GM19240 (cell line): ENCODE measurements around the gene KIF16B.
"Not testable (repeated sequence)": the region's sequence is repeated elsewhere in the genome, so short reads cannot be mapped to it uniquely, and the experiment has no call there.

Source experiments
- DNase-seq: peaks from one replicate; pipeline ENCODE4 v3.0.0; 2011; ENCODE audit warnings: low spot score; ENCODE audit not compliant: insufficient read length

The KIF16B gene

GRCh38 chr20:16477632-16478031 lies 95.6 kb downstream of the KIF16B start:
- no peak for DNase-seq

DNA sequence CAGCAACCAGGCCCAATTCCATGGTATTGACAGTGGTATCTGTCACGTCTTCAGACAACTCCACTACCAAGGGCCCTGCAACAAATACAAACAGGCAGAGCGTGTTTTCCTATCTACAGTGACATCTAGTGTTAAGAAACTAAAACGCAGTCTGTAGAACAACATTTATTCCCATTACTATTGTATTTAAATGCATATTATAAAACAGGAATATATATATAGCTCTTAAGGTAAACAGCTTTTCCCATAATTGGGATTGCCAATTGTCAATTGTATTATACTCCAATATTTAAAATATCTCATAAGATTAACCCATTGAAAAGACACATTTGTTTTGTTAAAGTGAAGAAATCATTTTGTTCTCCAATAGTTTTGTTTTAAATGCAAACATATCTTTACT lies 97.2 kb downstream of the KIF16B start:
- no peak for DNase-seq

DNA sequence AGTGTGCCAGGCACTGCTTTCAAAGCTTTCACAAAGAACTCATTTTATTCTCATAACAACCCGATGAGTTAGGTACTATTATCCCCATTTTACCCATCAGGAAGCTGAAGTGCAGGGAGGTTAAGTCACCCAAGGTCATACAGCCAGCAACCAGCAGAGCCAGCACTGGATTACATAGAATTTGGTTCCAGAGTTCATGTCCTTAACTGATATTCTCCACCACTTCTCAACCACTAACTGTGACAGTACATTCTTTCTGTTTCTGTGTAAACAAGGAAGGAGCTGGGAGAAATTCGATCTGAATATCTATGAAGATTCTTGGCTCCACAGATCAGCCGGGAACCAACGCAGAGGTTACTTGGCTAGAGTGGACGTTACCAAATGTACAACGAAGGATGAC lies 98.0 kb downstream of the KIF16B start:
- no peak for DNase-seq

GRCh38 chr20:16474363-16474762 lies 98.9 kb downstream of the KIF16B start:
- DNase-seq, result no peak

DNA sequence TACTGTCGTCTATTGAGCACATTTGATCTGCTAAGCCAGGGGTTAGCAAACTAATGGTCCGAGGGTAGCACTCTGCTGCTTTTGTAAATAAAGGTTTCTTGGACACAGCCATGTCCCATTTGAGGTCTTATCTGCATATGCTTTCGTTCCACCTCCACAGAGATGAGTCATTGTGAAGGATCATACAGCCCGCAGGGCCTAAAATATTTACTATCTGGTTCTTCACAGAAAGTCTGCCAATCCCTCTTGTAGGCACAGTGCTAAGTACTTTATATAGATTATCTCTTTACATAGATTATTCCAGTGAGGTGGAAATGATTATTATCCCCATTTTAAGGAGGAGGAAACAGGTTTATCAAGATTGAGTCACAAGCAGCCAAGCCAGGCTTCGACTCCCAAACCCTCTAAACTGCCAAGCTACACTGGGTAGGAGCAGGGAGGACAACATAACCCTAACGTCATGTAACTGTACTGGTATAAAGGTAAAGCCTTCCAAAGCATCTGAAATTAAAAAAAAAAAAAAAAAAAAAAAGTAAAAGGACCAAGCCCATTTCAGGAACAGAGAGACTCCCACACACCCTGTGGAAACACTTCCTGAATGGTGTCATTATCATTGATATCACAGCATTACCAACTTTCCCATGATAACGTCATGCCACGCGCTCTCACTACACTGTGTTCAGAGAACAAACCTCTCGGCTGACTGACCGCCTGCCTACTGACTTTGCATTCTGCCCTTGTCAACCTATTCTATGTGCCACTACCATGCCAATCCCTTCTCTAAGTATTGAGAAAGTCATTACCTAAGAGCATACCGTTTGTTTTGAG lies 101.0 kb downstream of the KIF16B start:
- no peak for DNase-seq

GRCh38 chr20:16469395-16469905 lies 103.8 kb downstream of the KIF16B start:
- DNase-seq, result no peak

GRCh38 chr20:16462711-16463110 lies 110.5 kb downstream of the KIF16B start:
- DNase-seq, result no peak

- DNase-seq, result no peak
Observed at GRCh38 chr20:16459019-16459700, 114.1 kb downstream of the KIF16B start.

DNA sequence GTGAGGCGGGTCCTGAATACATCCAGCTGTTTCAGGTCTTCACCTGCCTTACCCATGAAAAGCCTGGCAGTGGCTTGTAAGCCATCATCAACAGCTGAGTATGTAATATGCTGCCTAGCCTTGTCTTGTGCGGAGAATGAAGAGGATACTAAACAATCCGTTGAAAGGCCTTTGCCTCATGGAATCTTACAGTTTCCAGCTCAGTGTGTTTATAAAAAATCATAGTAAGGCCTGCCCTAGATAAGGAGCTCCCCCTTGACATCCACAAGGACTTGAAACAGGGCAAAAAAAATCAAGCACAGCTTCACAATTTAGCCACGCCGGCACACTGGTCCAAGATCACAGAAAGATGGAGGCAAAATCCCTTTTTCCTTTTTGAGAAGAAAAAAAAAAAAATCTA lies 115.7 kb downstream of the KIF16B start:
- no peak for DNase-seq

- DNase-seq, result no peak
Observed at GRCh38 chr20:16455324-16455723, 117.9 kb downstream of the KIF16B start.

GRCh38 chr20:16451982-16452381 lies 121.3 kb downstream of the KIF16B start:
- DNase-seq, result no peak

DNA sequence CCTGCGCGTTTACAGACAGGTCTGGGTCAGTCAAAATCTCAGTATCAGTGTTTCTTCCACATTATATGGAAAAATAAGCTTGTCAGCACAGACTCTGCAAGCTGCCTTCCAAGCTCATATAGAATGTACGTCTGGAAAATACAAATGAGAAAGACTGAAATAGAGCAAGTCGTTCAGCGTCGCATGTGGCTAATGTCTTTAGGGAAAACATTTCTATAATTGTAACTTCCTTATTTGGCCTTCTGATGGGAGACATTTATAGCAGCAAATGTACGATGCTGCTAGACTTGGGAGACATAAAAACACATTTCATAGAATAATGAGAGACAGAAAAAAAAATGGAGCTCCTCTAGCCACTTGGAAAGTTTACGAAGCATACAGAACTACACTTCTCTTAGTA lies 122.2 kb downstream of the KIF16B start:
- DNase-seq, result no peak

DNA sequence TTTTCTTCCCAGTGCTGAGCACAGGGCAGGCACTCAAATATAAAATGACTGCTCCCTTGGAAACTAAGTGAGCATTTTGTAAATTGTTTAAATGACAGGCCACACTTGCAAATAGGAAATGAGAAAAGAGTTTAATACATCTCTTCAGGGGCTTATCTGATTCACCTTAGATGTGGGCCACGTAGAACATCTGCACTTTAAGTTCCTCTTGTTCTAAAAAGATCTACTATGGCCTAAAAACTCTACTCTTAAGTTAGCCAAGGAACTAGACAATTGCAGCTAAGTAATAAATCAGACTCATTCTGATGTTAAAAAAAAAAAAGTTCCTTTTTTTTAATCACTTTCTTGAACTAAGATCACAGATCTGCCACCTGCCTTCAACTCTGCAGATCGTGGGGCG lies 126.3 kb downstream of the KIF16B start:
- DNase-seq, result no peak

GRCh38 chr20:16446246-16446645 lies 127.0 kb downstream of the KIF16B start:
- DNase-seq, result no peak

DNA sequence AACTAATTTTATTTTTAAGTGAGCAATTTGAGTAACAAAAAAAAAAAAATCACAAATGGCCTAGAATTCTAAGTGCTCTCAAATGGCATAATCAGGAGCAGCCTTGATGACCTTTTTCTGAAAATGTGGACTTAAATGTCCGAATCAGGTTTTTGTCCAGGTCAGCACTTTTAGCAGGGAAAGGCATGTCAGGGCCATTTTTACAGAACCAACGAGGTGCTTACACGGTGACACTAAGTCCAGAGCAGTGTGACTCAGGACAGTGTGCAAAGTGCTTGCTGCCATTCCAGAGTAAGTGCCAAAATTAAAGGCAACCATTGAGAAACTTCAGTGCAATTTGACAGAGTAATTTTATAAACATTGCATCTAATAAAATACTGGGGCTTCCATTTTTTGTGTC lies 127.8 kb downstream of the KIF16B start:
- DNase-seq, result no peak

GRCh38 chr20:16444057-16444777 lies 129.0 kb downstream of the KIF16B start:
- DNase-seq, result no peak

- DNase-seq, result no peak
Observed at GRCh38 chr20:16441546-16442164, 131.6 kb downstream of the KIF16B start.

DNA sequence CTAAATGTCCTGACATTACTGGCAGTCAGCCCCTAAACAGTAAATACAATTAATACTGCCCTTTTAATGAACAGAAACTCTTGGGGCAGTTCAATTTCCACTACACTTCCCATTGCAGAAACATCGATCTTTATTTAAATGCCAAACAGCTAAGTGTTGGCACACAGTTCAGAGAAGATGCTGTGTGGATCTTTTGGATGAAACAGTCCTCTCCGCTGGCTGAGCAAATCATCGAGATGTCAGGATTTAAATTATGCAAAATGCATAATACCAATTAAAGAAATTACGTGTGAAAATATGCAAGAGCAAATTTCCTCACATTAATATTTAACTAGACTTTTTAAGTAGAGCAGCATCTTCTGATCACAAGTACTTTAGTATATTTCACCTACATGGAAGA lies 132.6 kb downstream of the KIF16B start:
- no peak for DNase-seq

DNA sequence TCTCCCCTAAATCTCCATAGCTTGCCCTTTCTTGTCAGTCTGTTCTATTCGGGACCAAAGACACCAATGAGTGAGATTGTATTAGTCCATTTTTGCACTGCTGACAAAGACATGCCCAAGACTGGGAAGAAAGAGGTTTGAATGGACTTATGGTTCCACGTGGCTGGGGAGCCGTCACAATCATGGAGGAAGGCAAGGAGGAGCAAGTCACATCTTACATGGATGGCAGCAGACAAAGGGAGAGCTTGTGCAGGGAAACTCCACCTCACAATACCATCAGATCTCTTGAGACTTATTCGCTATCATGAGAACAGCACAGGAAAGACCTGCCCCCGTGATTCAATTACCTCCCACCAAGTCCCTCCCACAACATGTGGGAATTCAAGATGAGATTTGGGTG lies 133.7 kb downstream of the KIF16B start:
- not testable (repeated sequence) for DNase-seq

DNA sequence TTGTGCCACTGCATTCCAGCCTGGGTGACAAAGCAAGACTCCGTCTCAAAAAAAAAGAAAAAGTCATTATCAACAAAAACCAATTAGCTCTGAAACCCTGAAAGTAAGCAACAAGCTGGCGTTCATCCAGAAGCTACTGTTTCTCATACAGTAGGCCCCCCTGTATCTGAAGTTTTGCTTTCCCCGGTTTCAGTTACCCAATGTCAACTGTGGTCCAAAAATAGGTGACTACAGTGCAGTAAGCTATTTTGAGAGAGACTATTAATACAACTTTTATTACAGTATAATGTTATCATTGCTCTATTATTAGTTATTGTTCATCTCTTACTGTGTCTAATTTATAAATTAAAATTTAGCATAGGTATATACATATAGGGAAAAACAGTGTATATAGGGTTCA lies 135.1 kb downstream of the KIF16B start:
- DNase-seq, result no peak

DNA sequence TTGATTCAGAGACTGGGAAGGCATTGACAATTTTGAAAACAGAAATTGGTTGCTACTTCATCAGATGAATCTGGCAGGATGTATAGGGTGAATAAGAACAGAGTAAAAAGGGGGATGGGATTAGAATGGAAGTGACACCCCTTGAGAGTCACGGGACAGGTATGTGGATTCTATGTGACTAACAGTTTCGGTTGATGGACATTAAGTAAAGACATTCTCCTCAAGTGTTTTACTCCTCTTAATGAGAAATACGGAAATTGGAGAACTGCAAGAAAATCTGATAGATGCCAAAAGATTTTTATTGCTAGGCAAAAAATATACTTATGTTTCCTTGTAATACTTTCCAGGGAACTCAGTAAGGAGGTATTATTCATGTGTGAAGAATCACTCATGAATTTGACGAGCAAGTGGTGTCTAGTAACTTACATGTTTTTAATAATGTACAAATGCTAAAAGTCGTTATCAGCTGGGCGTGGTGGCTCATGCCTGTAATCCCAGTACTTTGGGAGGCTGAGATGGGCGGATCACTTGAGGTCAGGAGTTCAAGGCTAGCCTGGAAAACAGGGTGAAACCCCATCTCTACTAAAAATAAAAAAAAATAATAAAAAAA lies 135.8 kb downstream of the KIF16B start:
- DNase-seq, result no peak
